C4-2B (cell line): Measurements from ENCODE around the gene TMEM145.
A peak's percentile ranks its signal among the peaks of the same experiment; 100 is the strongest.

Experiments
- H3K27ac ChIP-seq: fragments of 450-650 bp; 2 replicates; pipeline ENCODE4 v1.5.1; 2017
- ZFX ChIP-seq: fragments of 450-650 bp; IDR thresholded peaks from 2 replicates; pipeline ENCODE4 v1.6.1; 2017
- TF ChIP-seq, protein P1 (sequence below): fragments of 450-650 bp; conservative IDR thresholded peaks from 2 replicates; pipeline ENCODE4 v1.5.1; 2017; ENCODE audit warnings: mild to moderate bottlenecking

Gene TMEM145

DNA sequence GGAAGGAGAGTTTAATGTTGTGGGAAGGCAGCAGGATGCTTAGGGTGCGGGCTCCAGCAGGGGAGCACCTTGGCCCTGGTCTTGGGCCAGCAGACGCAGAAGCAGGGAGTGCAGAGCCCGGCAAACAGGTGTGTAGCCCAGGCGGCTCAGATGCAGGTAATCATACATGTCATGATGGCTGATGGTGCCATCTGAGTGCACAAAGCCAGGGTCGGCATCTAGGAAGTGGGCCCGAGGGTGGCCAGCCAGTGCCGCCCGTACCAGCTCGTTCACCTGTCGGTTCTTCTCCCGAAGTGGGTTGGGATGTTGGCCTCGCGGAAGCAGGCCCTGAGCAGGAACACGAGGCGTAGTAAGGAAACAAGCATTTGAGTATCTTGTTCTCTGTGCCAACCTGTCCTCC is 16.1 kb upstream of the TMEM145 start:
- TF ChIP-seq, protein P1, sequence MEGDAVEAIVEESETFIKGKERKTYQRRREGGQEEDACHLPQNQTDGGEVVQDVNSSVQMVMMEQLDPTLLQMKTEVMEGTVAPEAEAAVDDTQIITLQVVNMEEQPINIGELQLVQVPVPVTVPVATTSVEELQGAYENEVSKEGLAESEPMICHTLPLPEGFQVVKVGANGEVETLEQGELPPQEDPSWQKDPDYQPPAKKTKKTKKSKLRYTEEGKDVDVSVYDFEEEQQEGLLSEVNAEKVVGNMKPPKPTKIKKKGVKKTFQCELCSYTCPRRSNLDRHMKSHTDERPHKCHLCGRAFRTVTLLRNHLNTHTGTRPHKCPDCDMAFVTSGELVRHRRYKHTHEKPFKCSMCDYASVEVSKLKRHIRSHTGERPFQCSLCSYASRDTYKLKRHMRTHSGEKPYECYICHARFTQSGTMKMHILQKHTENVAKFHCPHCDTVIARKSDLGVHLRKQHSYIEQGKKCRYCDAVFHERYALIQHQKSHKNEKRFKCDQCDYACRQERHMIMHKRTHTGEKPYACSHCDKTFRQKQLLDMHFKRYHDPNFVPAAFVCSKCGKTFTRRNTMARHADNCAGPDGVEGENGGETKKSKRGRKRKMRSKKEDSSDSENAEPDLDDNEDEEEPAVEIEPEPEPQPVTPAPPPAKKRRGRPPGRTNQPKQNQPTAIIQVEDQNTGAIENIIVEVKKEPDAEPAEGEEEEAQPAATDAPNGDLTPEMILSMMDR = no peak
- no peak for TF ChIP-seq ZFX
- H3K27ac ChIP-seq = no peak overlapping the region

- TF ChIP-seq, protein P1 = no peak
- no peak for TF ChIP-seq ZFX
- peak within 1 kb of the TSS; percentile 74 for H3K27ac ChIP-seq
These were observed 11.4 kb upstream of the TMEM145 start, which contains the start of gene PRR19 for GRCh38 chr19:42301646-42302203. Gene PRR19 (plus strand): TSS chr19:42302132. CDS start chr19:42309585, 7,453 bp downstream.

- peak overlapping the region; percentile 74 for H3K27ac ChIP-seq
- no peak for TF ChIP-seq ZFX
- TF ChIP-seq, protein P1 = no peak
These were observed 10.0 kb upstream of the TMEM145 start for GRCh38 chr19:42303101-42303464.

DNA sequence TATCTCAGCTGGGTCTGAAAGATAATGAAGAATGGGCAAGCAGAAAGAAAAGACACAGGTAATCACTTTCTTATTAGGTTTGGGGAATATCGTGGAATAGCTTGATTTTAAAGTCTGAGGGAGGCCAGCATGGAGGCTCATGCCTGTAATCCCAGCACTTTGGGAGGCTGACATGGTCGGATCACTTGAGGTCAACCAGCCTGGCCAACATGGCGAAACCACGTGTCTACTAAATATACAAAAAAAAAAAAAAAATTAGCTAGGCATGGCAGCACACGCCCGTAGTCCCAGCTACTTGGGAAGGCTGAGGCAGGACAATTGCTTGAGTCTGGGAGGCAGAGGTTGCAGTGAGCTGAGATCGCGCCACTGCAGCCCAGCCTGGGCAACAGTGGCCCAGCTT is 9.2 kb upstream of the TMEM145 start:
- H3K27ac ChIP-seq = no peak overlapping the region
- TF ChIP-seq, protein P1 = no peak
- TF ChIP-seq ZFX = no peak

GRCh38 chr19:42306646-42307045 is 6.5 kb upstream of the TMEM145 start:
- no peak for TF ChIP-seq ZFX
- TF ChIP-seq, protein P1 = no peak
- H3K27ac ChIP-seq = no peak overlapping the region

GRCh38 chr19:42309686-42310085 is 3.4 kb upstream of the TMEM145 start:
- TF ChIP-seq ZFX = no peak
- TF ChIP-seq, protein P1 = no peak
- no peak overlapping the region for H3K27ac ChIP-seq

DNA sequence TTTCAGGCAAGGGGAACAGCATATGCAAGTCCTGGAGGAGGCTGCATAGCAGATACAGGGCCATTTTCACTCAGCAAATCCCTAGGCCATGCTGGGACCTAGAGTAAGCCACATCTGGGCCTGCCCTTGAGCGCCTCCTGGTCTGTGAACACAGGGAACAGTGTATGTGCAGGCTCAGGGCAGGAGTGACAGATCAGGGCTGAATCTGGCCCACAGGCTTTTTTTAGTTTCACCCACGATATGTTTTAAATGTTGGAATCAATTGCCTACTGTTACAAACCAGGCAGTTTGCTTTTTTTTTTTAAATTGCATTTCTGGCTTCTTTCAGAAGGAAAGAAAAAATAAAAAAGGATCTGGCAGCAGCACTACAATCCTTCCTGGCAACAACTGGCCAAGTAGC is 1.5 kb upstream of the TMEM145 start:
- TF ChIP-seq ZFX = no peak
- TF ChIP-seq, protein P1 = no peak
- H3K27ac ChIP-seq = no peak overlapping the region
